ENCODE results near the gene THBS2.

Gene THBS2

GRCh38 chr6:169225887-169226286 lies 27.8 kb downstream of the THBS2 start:
- H3K27ac ChIP-seq: no peak overlapping the region
- TF ChIP-seq CTCF (IDR thresholded peaks at IDR 0.05): no peak
- no peak for TF ChIP-seq ZFX (IDR thresholded peaks at IDR 0.05; ENCODE audit: borderline replicate concordance)

- TF ChIP-seq CTCF (IDR thresholded peaks at IDR 0.05) (no peak), ZFX (IDR thresholded peaks at IDR 0.05; ENCODE audit: borderline replicate concordance) (no peak)
- no peak overlapping the region for H3K27ac ChIP-seq
Measured at GRCh38 chr6:169225131-169225576, 28.5 kb downstream of the THBS2 start.

- TF ChIP-seq ZFX (IDR thresholded peaks at IDR 0.05; ENCODE audit: borderline replicate concordance) (no peak), CTCF (IDR thresholded peaks at IDR 0.05) (no peak)
- no peak overlapping the region for H3K27ac ChIP-seq
Measured at GRCh38 chr6:169224716-169225115, 28.9 kb downstream of the THBS2 start.

- no peak overlapping the region for H3K27ac ChIP-seq
- TF ChIP-seq ZFX (IDR thresholded peaks at IDR 0.05; ENCODE audit: borderline replicate concordance) (no peak), CTCF (IDR thresholded peaks at IDR 0.05) (no peak)
Measured at GRCh38 chr6:169224185-169224695, 29.4 kb downstream of the THBS2 start.

GRCh38 chr6:169223006-169223405 lies 30.6 kb downstream of the THBS2 start:
- TF ChIP-seq ZFX (IDR thresholded peaks at IDR 0.05; ENCODE audit: borderline replicate concordance) (no peak), CTCF (IDR thresholded peaks at IDR 0.05) (no peak)
- H3K27ac ChIP-seq: no peak overlapping the region

- no peak for TF ChIP-seq CTCF (IDR thresholded peaks at IDR 0.05)
- TF ChIP-seq ZFX (IDR thresholded peaks at IDR 0.05; ENCODE audit: borderline replicate concordance): no peak
- no peak overlapping the region for H3K27ac ChIP-seq
Measured at GRCh38 chr6:169222126-169222525, 31.5 kb downstream of the THBS2 start.

- TF ChIP-seq CTCF (IDR thresholded peaks at IDR 0.05) (no peak), ZFX (IDR thresholded peaks at IDR 0.05; ENCODE audit: borderline replicate concordance) (no peak)
- no peak overlapping the region for H3K27ac ChIP-seq
Measured at GRCh38 chr6:169221264-169221663, 32.4 kb downstream of the THBS2 start.
